MCF 10A (cell line): Measurements from ENCODE around the gene ZMAT2. TPM values are rescaled to one million over a fixed set of nuclear protein-coding genes. Genes with fewer than 3 reads are reported as not detected.

ENCODE experiments used
- BruUV-seq: library from RNA; stranded (reverse); fragments of 400-500 nt; replicated peaks from 2 replicates; lab custom pipeline; 2021; lab: Mats Ljungman, UMichigan
- CTCF ChIA-PET: fragments of 300-600 bp; sonication (Branson Sonifier 250); formaldehyde crosslinking; extraction: SDS; loops from one replicate; lab custom pipeline; 2021; ENCODE audit warnings: antibody characterized with exemption, inconsistent platforms; lab: Yijun Ruan, JAX
- POLR2A ChIA-PET: fragments of 300-600, 350-650 bp; sonication (Branson Sonifier 250); formaldehyde crosslinking; extraction: SDS; loops from one replicate; lab custom pipeline; 2020; ENCODE audit warnings: antibody characterized with exemption, inconsistent platforms; lab: Yijun Ruan, JAX
- DNase-seq: peaks from one replicate; pipeline ENCODE4 v3.0.0-alpha.2; 2018; ENCODE audit not compliant: unreplicated experiment
- H3K27ac Mint-ChIP-seq: one replicate; pipeline ENCODE4 v1.8.0; 2022; ENCODE audit warnings: mild to moderate bottlenecking, low read depth, mixed read lengths; ENCODE audit not compliant: unreplicated experiment
- H3K27me3 Mint-ChIP-seq: one replicate; pipeline ENCODE4 v1.8.0; 2022; ENCODE audit warnings: mixed read lengths; ENCODE audit not compliant: insufficient read depth, unreplicated experiment
- H3K36me3 Mint-ChIP-seq: one replicate; pipeline ENCODE4 v1.8.0; 2022; ENCODE audit warnings: mild to moderate bottlenecking, moderate library complexity, mixed read lengths; ENCODE audit not compliant: insufficient read depth, unreplicated experiment
- H3K4me1 Mint-ChIP-seq: one replicate; pipeline ENCODE4 v1.8.0; 2022; ENCODE audit warnings: mixed read lengths; ENCODE audit not compliant: insufficient read depth, unreplicated experiment
- H3K4me3 Mint-ChIP-seq: one replicate; pipeline ENCODE4 v1.8.0; 2022; ENCODE audit warnings: mild to moderate bottlenecking, moderate library complexity, mixed read lengths; ENCODE audit not compliant: unreplicated experiment
- H3K9me3 Mint-ChIP-seq: one replicate; pipeline ENCODE4 v1.8.0; 2022; ENCODE audit warnings: mixed read lengths; ENCODE audit not compliant: unreplicated experiment
- CTCF ChIP-seq: fragments of 200-600 bp; IDR thresholded peaks from one replicate; pipeline ENCODE4 v1.8.0; 2022; ENCODE audit warnings: antibody characterized with exemption, mild to moderate bottlenecking; ENCODE audit not compliant: unreplicated experiment
- intact Hi-C: fragments of 100-400 bp; cut with micrococcal nuclease; formaldehyde crosslinking; loops from 2 replicates; pipeline ENCODE4 v1.14.1; 2022
- total RNA-seq: library from RNA; stranded (reverse); gene quantifications from 2 replicates; pipeline ENCODE4 v1.2.3, GENCODE V29; 2022

Gene ZMAT2
- total RNA-seq, 1 experiment from 2014 or later: 54.9 TPM

DNA sequence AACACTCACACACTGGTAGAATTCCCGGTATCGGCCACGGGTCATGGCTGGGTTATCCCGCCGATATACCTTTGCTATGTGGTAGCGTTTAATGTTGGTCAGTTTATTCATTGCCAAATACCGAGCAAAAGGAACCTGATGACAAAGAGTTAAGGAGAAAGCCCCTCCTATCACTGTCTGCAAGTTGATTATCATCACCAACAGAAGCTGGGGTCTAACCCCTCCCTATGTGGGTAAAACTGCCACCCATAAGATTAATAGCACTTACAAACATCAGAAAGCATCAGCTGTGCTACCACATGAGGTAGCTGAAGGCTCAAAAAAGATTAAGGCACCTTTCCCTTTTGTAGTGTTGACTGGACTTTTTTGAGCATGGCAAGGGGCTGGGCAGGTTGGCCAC lies 21.3 kb upstream of the ZMAT2 start:
- POLR2A ChIA-PET: interaction anchor here (1.0 to 3.4 kb wide), 3 partner anchors 12 to 32 kb away, joined by 4 to 23 read pairs (median 14); partner anchors contain the start of genes HARS1, HARS2 and WDR55
- Mint-ChIP-seq H3K4me1 (no peaks in the 10 kb centered on the region), H3K27me3 (no peaks in the 10 kb centered on the region), H3K9me3 (no peaks in the 10 kb centered on the region), H3K36me3 (peaks cover 74% of the 10 kb centered on the region), H3K4me3 (no peak overlapping the region), H3K27ac (no peak overlapping the region)
- CTCF ChIA-PET: interaction anchor here (0.5 to 1.9 kb wide), 4 partner anchors 11 to 132 kb away, joined by 3 to 14 read pairs (median 4); partner anchors contain the start of genes EIF4EBP3, HARS1, HARS2 and WDR55
- no TSS peak for BruUV-seq
- DNase-seq: no peak
- intact Hi-C loops: no loop called here
- TF ChIP-seq CTCF: no peak

- no peaks in the 10 kb centered on the region for H3K9me3 Mint-ChIP-seq
- peak; percentile 24 for DNase-seq
- TSS peak; percentile 55 for BruUV-seq
- intact Hi-C loops: no loop called here
- ChIA-PET POLR2A (interaction anchor here (0.6 to 9.6 kb wide), 46 partner anchors 10 to 574 kb away, joined by 3 to 153 read pairs (median 6); partner anchors contain the start of genes ANKHD1, APBB3, DND1 and EIF4EBP3), CTCF (interaction anchor here (0.6 to 2.9 kb wide), 17 partner anchors 11 to 537 kb away, joined by 3 to 14 read pairs (median 3); partner anchors contain the start of gene EIF4EBP3)
- peaks cover 16% of the 10 kb centered on the region for H3K4me1 Mint-ChIP-seq
- no peaks in the 10 kb centered on the region for H3K27me3 Mint-ChIP-seq
- peak overlapping the region; percentile 87 for H3K27ac Mint-ChIP-seq
- TF ChIP-seq CTCF: no peak
- peak overlapping the region; percentile 88 for H3K4me3 Mint-ChIP-seq
- peaks cover 85% of the 10 kb centered on the region for H3K36me3 Mint-ChIP-seq
These were observed 9.8 kb upstream of the ZMAT2 start for GRCh38 chr5:140690376-140690932.

DNA sequence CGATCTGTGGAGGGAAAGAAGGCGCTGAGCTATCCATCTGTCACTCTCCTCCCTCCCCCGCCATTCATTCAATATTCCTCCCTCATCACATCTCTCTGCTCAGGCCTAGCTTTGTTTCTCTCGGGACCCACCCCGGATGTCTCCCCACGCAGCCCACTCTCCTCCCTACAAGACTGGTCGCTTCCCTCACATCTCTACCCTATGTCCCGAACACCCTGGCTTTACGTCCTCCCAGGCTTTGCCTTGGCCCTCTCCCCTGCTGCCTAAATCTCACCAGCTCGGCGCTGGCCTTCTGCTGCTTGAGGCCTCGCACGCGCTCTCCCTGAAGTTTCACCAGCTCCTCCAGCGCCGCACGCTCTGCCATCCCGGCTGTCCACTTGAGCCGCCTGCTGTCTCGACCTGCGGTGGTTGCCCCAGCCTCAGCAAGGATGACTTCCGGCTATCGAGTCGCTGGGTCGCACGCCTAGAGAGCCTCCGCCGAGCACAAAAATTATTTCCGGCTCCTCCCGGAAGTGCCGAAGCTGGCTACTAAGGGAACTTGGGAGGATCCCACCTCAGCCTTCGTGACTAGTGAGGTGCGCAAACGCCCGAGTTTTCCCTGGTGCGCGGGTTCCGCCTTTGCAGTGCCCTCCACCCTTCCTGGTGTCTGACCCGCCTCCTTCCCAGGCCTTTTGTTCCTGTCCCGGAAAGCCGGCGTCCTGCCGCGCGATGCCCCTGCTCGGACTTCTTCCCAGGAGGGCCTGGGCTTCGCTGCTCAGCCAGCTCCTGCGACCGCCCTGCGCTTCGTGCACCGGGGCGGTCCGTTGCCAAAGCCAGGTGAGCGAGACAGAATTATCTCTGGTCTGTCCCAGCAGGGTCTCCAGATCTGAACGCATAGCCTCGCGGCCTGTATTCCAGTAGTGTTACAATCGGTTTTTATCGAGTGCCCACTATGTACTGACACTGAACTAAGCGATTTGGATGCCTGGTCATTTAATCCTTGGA lies 9.0 kb upstream of the ZMAT2 start, which contains the start of the genes HARS1 and HARS2:
Gene HARS1 (minus strand): TSS at position 430 of the 984 bp plus-strand sequence. CDS start 66 bp downstream, at position 364.
Gene HARS2 (plus strand): TSS at position 515 of the 984 bp plus-strand sequence. CDS start 194 bp downstream, at position 709.
- TF ChIP-seq CTCF: no peak
- H3K27me3 Mint-ChIP-seq: no peaks in the 10 kb centered on the region
- POLR2A ChIA-PET: interaction anchor here (0.6 to 9.6 kb wide), 47 partner anchors 11 to 574 kb away, joined by 3 to 153 read pairs (median 6); partner anchors contain the start of genes ANKHD1, APBB3, DND1 and EIF4EBP3
- CTCF ChIA-PET: interaction anchor here (0.6 to 2.9 kb wide), 19 partner anchors 10 to 538 kb away, joined by 3 to 14 read pairs (median 3); partner anchors contain the start of genes EIF4EBP3 and WDR55
- peak; percentile 99 for DNase-seq
- H3K4me3 Mint-ChIP-seq: peak within 1 kb of the TSS; percentile 88
- no peaks in the 10 kb centered on the region for H3K9me3 Mint-ChIP-seq
- intact Hi-C loops: loop anchor here (1.0 kb wide), 4 partner anchors 20 to 116 kb away; partner anchors contain the start of genes IK, NDUFA2 and WDR55
- BruUV-seq: no TSS peak
- peak within 1 kb of the TSS; percentile 87 for H3K27ac Mint-ChIP-seq
- H3K4me1 Mint-ChIP-seq: peaks cover 16% of the 10 kb centered on the region
- peaks cover 85% of the 10 kb centered on the region for H3K36me3 Mint-ChIP-seq
